GM21717 (cell line): ENCODE results near the gene SLX9.
"Not testable (repeated sequence)": the region's sequence is repeated elsewhere in the genome, so short reads cannot be mapped to it uniquely, and the experiment has no call there.

Experiments used
- ATAC-seq: cut with Tn5 transposase; IDR thresholded peaks from one replicate; pipeline ENCODE4 v1.9.1; 2021; ENCODE audit warnings: mild to moderate bottlenecking, moderate library complexity; ENCODE audit not compliant: unreplicated experiment

Gene SLX9

DNA sequence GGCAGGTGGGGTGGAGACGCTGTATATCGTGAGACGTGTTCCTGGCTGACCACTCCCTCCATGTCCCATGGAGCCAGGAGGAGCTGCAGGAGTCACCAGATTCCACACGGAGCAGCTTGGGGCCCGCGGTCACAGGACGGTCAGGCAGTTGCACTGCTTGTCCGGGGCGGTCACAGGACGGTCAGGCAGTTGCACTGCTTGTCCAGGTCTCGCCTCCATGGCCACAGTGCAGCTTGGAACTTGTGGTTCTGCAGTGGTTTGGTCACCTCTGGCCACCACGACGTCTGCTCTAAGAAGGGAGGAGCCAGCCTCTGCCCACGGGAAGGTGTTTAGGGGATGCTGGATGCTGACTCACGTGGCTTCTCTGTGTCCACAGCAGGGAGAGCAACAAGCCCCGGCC lies 33.0 kb downstream of the SLX9 start:
- no peak for ATAC-seq

DNA sequence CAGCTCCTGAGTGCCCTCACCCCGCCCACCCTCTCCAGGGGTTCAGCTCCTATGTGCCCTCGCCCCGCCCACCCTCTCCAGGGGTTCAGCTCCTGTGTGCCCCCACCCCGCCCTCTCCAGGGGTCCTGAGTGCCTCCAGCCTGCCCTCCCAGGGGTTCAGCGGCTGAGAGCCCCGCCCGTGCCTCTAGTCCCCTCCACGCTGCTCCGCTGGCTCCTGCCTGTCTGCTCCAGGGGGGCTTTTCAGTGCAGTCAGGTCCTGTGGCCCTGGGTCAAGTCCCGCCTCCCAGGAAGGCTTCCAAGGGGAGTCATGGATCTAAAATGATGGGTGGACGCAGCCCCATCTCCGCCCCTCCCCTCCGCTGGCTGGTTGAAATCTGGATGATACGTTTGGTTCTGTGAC lies 33.8 kb downstream of the SLX9 start:
- no peak for ATAC-seq

DNA sequence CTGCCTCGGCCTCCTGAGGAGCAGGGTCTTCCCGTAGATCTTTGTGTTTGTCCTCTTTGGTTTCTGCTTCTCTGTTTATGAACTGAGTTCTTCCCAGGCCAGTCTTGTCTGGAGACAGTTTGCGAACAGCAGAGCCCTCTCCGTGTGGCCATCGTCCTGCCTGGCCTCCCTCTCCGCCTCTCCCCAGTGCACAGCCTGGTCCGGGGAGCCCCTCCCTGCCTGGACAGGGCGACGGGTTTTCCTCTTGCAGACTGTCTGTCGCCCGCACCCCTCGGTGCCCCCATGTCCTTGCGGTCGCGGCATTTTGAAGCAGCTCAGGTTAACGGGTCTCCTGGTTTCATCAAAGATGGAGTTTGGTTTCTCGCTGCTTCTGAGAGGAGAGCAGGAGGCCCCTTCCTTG lies 34.8 kb downstream of the SLX9 start:
- no peak for ATAC-seq

DNA sequence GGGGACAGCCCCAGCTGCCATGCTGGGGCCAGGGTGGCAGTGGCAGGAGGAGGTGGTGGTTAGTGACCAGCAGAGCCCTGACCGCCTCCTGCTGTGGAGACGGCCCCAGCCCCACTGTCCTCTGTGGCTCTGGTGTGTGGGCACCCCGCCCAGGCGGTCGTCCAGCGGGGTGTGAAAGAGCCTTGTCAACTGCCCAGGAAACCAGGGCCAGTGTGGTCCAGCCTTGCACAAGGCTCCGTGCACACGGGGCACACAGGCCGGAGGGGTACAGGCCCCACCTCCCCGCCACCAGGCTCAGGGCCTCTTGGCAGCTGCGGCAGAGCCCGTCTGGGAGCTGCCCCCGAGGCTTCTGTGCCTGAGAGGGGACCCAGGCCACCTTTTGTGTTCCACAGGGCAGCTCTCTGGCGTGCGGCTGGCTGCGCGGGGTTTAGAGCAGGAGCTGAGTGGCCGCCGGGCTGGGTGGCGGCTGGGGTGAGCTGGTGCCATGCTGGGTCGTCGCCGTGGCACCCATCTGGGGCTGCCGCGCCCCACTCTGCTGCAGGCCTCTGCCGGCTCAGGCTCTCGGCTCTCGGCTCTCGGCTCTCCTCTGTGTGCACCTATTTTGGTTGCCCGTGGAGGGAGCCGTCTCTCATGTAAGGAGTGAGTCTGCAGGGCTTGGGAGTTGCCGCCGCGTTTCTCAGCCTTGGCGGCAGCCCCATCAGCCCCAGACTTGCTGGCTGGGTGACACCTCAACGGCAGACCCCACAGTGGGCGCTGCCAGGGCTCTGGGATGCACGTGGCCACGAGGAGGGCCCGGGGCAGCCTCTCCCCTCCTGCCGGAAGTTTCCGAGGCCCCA lies 36.1 kb downstream of the SLX9 start:
- ATAC-seq = no peak

DNA sequence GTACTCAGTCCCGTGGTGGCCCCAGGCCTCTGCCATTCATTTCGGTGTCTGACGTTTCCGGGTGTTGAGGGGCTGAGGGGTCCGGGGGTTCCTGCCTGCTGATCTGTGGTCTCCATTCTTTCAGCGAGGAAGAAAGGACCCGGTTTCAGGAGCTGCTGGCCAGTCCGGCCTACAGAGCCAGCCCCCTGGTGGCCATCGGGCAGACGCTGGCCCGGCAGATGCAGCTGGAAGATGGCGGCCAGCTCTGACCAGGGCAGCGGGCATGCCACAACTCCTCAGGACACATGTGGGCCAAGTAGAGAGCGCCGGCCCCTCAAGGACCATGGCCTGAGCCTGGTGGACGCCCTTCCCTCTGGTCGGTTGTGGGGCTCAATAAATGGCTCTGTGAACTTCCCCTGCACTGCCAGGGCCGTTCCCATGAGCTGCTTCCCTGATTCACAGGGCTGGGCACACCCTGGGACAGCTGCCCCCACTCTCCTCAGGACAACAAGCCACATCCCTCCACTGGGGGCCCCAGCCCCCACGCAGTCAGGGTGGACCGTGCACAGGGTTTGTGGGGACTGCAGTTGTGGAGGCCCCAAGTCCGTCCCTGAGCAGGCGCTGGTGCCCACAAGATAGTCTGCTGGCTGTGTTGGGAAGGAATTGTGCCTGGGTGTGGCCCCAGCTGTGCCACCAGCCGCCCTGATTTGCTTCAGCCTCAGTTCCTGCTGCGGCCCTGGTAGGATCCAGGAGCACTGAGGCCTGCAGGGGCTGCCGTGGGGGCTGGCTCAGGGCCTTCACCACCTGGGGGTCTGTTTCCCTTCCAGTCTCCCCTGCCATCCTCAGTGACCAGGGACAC lies 36.9 kb downstream of the SLX9 start:
- not testable (repeated sequence) for ATAC-seq

DNA sequence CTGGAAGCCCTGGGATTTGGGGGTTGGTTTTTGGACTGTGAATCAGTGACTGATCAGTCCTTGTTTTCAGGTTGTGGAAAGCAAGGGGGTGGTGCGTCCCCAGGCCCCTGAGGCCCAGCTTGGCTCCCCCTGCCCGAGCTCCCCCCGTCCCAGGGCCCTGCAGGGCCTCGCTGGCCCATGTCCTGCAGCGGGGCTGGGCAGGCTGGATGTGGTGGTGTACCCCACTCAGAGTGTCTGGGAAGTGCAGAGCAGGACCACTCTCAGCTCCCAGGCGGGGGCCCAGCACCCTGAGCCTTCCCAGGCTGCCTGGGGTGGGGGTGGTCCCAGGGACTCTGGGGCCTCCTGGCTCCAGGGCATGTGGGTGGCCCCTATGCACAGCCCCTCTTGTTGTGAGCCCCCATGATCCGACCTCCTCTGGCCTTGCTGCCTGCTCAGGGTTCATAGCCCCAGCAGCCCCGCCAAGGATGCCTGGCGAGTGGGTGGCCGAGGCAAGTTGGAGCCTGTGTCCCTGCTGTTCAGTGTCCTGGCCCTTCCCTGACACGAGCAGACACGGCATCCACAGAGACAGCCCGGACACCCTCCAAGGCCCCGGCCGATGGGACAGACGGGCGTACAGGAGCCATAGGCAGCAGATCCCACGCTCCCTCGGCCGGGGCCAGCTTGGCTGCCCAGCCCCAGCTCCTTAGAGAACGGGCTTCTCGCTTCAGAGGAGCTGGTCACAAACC lies 37.9 kb downstream of the SLX9 start:
- no peak for ATAC-seq

DNA sequence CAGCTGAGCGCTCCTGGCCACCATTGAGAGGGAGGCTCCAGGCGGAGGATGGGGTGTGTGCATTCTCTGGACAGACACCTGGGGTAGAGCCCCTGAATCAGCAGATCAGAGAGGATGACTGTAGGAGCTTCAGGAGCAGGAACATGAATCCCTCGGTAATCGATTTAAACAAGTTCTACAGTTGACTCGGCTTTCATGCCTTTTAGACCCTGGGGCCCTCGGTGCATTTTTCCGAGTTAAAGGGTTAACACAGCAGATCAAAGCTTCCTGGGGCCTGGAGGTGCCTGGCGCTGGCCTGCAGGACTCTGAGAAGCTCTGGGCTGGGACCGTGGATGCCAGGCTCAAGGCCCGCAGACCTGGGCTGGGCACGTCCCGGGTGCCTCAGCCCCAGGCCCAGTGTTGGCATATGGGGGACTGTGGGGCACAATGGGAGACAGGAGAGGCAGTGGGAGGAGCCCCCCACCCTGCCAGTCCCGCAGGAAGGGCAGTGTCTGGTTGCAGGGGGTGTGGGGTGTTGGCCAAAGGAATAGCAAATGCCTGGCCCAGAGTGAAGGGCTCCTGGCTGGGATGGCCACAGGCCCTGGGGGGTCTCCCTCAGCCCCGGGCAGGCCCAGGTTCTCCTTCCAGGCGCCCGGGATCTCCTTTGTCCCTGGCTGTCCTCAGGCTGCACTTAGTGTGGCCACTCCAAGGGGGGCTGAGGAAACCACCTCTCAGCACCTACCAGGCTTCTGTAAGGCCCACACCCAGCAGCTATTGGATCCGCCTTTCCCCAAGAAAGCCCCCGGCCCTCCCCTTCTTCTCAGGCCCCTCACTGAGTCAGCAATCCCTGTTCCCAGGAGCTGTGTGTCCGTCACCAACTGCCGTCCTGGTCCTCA lies 40.1 kb downstream of the SLX9 start:
- no peak for ATAC-seq

DNA sequence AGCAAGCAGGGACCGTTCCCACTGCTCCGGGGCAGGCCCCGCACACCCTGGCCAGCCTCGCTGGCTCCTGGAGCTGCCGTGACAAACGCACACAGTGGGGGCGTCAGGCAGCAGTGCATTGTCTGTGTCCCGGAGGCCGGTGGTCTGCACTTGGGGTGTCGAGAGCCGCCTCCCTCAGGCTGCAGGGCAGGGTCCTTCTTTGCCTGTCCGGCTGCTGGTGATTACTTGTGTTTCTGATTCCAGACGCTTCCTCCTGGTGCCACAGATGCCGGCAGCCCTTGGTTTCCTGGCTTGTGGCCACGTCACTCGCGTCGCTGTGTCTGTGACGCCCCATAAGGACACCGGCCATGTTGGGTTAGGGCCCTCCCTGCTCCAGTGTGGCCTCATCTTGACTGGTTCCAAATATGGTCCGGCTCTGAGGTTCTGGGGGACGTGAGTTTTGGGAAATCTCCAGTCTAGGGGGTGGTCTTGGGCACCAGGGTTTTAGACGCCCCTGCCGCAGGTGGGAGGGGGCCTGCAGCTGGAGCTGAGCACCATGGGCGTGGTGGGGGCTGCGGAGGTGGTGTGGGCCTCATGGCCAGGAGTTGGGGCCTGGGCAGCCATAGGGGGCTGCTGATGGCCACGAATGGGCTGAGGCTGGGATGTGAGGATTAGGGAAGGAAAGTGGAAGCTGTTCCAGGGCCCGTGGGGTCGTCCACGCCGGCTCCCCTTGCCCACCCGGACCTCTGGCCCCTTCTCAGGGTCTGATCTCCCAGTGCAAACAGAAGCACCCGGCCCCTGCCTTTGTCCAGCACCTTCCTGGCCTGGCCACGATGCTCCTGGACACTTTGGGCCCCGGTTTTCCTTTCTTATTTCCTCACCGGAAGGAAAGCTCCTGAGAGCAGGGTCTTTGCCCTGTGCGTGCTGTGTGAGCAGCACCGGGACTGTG lies 41.0 kb downstream of the SLX9 start:
- no peak for ATAC-seq

DNA sequence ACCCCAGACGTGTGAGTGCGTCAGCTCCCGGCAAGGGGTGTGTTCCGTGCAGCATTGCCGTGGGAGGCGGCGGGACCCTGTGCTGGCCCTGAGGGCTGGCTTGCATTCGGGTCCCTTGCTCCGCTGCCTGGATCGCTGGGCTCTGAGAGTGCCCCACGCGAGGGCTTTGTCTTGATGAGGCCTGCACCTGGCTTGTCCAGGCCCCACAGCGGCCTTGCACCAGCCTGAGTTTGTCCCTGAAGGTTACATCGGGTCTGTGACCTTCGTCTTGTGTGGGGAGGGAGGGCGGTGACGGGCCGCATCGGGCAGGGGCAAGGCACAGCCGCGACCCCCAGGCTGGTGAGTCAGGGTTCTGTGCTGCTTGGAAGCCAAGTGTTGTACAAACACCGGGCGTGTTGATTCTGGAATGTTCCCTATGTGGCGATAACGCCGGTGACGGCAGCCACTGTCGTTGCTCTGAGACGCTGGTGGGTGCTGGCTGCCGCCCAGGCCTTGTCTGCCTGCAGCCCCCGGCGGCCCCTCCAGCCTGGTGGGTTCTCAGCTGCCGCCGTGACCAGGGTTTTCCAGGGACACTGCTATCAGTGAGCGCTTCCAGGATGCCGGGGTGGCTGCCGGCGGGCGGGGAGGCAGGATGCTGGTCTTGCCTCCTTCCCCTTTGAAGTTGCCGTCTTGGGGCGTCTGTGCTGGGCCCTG lies 42.9 kb downstream of the SLX9 start:
- no peak for ATAC-seq

DNA sequence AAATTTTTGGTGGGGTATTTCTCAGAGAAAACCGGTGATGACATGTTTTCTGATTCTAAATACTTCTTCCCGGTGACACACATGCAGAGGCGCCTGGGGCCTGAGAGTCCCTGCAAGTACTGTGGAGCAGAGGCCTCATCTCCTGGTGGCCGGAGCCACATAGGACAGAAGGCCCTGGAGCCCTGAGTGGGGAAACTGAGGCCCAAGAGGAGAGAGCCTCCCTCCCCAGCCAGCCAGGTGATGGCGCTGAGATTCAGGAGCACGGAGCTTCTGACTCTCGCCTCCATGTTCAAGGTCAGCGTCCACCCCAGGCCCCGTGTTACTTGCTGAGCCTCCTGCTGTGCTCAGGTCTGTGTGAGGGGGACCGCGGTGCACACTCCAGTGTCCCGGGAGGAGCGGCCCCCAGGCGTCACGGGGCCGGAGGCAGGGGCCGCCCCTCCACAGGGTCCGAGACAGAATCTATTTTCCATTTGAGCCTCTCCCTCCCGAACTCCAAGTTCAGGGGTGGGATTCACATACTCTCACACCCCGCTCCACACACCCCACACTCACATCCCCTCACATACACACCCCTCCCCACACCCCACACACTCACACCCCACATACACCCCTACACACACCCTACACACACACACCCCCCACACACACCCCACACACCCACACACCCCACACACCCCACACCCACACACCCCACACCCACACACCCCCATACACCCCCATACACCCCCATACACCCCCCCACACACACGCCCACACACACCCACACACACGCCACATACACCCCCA lies 43.8 kb downstream of the SLX9 start:
- ATAC-seq = no peak

DNA sequence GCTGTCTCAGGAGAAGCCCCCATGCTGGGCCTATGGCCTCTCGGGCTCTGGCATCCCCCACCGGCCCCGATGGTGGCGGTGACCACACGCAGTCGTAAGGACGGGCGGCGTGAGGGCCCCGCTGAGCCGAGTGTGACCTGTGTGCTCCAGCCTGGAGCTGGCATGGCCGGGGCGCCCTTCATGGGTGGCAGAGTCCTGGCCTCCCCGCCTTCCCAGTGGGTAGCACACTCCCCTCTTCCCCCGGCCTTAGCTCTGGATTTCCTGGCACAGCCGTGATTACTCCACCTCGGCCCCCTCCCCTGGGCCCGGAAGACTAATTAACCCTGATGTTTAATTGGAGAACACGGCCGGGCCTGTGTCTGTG lies 44.6 kb downstream of the SLX9 start:
- no peak for ATAC-seq

DNA sequence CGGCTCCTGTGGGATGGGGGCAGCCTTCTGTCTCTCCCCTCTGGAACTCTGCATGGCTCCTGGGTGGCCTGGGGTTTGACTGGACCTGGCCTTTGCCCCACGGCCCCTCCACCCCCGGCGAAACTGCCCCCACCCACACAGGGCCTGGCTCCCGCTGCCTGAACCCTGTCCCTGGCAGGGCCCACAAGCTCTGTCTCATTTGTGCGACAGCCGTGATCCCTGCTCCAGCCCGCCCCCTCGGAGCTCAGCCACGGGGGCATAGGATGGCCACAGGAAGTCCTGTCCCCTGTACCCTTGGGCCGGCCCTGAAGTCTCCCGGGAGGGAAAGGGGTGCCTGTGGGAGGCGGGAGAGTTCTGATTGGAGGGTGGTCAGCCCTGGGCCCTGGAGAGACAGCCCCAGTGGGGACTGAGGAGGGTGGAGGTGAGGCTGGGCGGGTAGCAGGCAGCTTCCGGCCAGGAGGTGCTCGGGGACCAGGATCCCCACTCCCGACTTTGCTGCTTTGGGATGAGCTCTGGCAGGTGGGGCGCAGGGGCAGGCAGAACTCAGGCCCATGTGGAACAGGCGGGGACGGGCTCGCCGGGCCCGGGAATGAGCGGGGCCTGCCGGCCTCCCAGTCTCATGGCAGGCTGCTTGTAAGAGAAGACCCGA lies 45.1 kb downstream of the SLX9 start:
- no peak for ATAC-seq

DNA sequence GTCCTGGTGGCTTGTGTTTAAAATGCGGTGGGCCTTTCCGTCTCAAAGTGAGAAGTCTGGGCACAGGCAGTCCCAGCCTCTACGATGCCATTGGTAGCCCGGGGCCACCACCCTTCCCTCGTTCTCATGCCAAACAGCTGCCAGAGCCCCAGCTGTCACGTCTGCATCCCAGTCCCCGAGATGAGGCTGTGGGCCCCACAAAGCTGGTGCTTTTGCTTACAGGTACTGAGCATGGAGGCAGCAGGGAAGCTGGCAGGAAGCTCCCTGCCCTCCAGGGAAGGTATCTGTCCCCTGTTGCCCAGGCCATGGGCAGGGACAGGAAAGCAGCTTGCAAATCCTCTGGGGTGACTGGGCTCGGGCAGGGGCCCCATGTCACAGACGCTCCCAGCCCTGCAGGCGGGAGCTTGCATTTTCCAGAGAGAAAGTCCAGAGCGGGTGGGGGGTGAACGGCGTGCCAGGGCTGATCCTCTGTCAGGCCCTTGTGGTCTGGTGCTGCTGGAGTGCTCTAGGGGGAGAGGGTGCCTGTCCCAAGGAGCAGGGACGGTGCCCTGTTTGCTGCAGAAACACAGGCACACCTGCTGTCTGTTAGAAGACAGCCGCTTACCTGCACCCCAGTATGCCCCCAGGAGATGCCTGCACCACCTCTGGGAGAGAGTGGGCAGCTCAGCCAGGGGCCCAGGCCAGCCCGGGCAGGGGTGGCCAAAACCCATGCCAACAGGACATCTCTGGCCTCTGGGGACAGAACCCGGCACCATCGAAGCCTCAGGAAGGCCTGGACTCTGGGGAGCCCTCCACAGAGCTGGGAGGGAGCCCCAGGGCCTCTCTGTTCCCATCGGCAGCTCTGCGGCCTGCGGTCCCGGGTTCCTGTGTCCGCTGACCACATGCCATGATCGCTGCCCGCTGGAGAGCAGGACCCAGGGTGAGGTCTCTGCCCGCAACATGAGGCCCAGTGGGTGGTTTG lies 45.9 kb downstream of the SLX9 start:
- ATAC-seq = no peak

DNA sequence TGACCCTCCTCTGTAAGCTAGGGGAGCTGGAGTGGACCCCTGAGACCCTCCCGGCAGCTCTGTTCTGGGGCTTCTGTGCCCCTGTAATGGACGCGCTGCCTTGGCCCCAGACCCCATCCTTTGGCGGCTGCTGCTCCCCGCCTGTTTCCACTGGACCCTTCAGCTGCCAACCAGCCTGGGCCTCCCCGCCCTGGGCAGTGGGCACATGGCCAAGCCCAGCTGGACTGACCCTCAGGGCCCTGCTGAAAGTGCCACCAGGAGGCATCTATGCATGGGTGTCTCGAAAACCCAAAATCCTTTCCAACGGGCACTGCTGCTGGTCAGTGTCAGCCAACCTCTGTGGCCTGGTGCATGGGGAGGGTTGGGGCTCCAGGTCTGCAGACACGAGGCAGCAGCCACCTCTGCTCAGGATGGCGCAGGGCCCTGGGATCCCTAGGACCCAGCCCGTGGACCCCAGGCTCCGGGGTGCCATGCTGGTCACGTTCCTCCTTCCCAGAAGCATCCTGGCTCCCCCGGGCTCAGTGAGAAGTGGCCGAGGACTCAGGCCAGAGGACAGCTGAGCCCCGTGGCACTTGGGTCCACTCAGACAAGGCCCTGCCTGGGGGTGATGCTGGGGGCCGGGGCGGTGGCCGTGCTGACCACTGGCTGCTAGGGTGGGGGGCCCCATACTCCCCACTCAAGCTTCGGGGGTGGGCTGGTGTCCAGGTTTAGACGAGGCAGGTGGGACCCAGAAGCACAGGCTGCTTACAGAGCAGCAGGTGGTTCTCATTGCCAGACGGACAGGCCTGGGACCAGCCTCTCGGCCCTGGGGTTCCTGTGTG lies 46.9 kb downstream of the SLX9 start:
- no peak for ATAC-seq

DNA sequence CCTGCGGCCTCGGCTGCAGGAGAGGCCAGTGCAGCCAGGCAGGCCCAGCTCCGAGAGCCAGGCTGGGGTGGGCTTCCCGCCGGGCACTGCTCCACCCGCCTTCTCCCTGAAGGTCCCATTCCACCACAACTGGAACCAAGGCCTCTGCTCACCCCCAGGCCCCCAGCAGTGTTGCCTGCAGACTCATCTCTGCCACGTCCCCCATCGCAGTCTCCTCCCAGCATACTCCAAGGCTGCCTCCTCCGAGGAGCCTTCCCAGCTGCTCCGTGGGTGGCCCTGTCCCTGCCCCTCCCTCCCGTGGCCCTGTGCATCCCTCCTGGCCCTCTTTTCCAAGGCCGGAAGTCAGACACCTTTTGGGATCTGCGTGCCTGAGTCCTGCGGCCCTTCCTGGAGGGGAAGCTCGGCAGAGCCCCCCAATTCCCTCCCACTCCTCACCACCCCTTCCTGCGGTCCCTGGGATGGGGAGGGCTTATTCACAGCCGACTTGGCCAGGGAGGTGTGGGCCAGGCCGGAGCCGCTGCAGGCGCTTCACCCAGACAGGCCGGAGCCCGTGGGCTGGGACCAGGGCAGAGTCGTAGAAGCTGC lies 47.6 kb downstream of the SLX9 start:
- ATAC-seq = no peak
